Germinal center (tissue), 1 donor: ENCODE results near the gene HRK.
A peak's percentile ranks its signal among the peaks of the same experiment; 100 is the strongest.
"Not testable (repeated sequence)": the region's sequence is repeated elsewhere in the genome, so short reads cannot be mapped to it uniquely, and the experiment has no call there.

Experiments used
- DNase-seq: peaks from one replicate; pipeline ENCODE4 v3.0.0; 2012; ENCODE audit warnings: mixed read lengths, low spot score

HRK gene

GRCh38 chr12:116818341-116818856 lies 62.8 kb downstream of the HRK start:
- peak; percentile 34 for DNase-seq

GRCh38 chr12:116814766-116815165 lies 66.5 kb downstream of the HRK start:
- not testable (repeated sequence) for DNase-seq

GRCh38 chr12:116813271-116814041 lies 67.8 kb downstream of the HRK start:
- no peak for DNase-seq

- no peak for DNase-seq
Observed at GRCh38 chr12:116812238-116812637, 69.0 kb downstream of the HRK start.

GRCh38 chr12:116808113-116809105 lies 72.8 kb downstream of the HRK start:
- DNase-seq = no peak

- no peak for DNase-seq
Observed at GRCh38 chr12:116807546-116807945, 73.7 kb downstream of the HRK start.

GRCh38 chr12:116806845-116807440 lies 74.3 kb downstream of the HRK start:
- no peak for DNase-seq
